Measurements from ENCODE around the gene NTRK3.

Gene NTRK3

GRCh38 chr15:88106074-88106473 is 150.5 kb downstream of the NTRK3 start:
- no peak overlapping the region for H3K4me3 ChIP-seq (ENCODE audit: low read depth, low read length)
- no peak for TF ChIP-seq CTCF (IDR thresholded peaks at IDR 0.05; ENCODE audit: borderline replicate concordance, insufficient read depth, low read depth, low read length)

- no peak overlapping the region for H3K4me3 ChIP-seq (ENCODE audit: low read depth, low read length)
- TF ChIP-seq CTCF (IDR thresholded peaks at IDR 0.05; ENCODE audit: borderline replicate concordance, insufficient read depth, low read depth, low read length) = no peak
These were observed 152.2 kb downstream of the NTRK3 start for GRCh38 chr15:88104357-88104756.

- TF ChIP-seq CTCF (IDR thresholded peaks at IDR 0.05; ENCODE audit: borderline replicate concordance, insufficient read depth, low read depth, low read length) = no peak
- H3K4me3 ChIP-seq (ENCODE audit: low read depth, low read length) = no peak overlapping the region
These were observed 156.4 kb downstream of the NTRK3 start for GRCh38 chr15:88100181-88100580.

- TF ChIP-seq CTCF (IDR thresholded peaks at IDR 0.05; ENCODE audit: borderline replicate concordance, insufficient read depth, low read depth, low read length) = no peak
These were observed 158.2 kb downstream of the NTRK3 start for GRCh38 chr15:88098361-88098760.

GRCh38 chr15:88091444-88092016 is 165.0 kb downstream of the NTRK3 start:
- no peak overlapping the region for H3K4me3 ChIP-seq (ENCODE audit: low read depth, low read length)
- no peak for TF ChIP-seq CTCF (IDR thresholded peaks at IDR 0.05; ENCODE audit: borderline replicate concordance, insufficient read depth, low read depth, low read length)

More at GRCh38 chr15:88098361-88098760, 158.2 kb downstream of the NTRK3 start:
- H3K4me3 ChIP-seq (ENCODE audit: low read depth, low read length) = no peak overlapping the region

- no peak overlapping the region for H3K4me3 ChIP-seq (ENCODE audit: low read depth, low read length)
- no peak for TF ChIP-seq CTCF (IDR thresholded peaks at IDR 0.05; ENCODE audit: borderline replicate concordance, insufficient read depth, low read depth, low read length)
These were observed 166.0 kb downstream of the NTRK3 start for GRCh38 chr15:88090481-88091011.

GRCh38 chr15:88089731-88090130 is 166.8 kb downstream of the NTRK3 start:
- no peak overlapping the region for H3K4me3 ChIP-seq (ENCODE audit: low read depth, low read length)
- TF ChIP-seq CTCF (IDR thresholded peaks at IDR 0.05; ENCODE audit: borderline replicate concordance, insufficient read depth, low read depth, low read length) = no peak
